Right lobe of liver (tissue), 4 donors: ENCODE measurements around the gene NKAIN4.

ENCODE experiments used
- POLR2A ChIP-seq: fragments of 450-650 bp; IDR thresholded peaks from one replicate; pipeline ENCODE4 v1.6.1; 2017; ENCODE audit warnings: antibody characterized with exemption, mild to moderate bottlenecking
- TF ChIP-seq, protein P1 (sequence below), 4 donors: fragments of 200-600 bp in 3 of 4; fragments of 450-650 bp in 1 of 4; IDR thresholded peaks; one replicate each; pipeline versions ENCODE4 v1.5.1 to v1.8.0; 2016 to 2022; ENCODE audit warnings: antibody characterized with exemption in 4 of 4, mild to moderate bottlenecking in 2 of 4
- donor health status: DM: no; HTN: no; CAD: no.
- donor health status: DM: no; HTN: no; CAD: no.
- donor health status: DM: no; HTN: yes; CAD: no.

DNA sequence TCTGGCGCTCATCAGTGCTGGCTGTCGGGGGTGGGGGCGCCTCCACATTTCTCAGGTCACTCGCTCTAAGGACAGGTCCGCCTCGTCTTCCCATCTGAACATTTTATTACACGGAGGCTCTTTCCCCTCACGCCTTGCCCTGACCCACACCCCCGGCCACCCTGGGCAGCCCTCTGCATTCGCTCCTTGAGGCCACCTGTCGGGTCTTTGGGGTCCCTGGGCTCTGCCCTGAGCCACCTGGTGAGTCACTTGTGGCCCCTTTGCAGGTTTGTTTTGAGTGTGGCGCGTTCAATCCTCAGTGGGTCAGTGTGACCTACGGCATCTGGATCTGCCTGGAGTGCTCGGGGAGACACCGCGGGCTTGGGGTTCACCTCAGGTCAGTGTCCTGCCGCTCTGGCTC, 21.6 kb upstream of the NKAIN4 start:
- TF ChIP-seq POLR2A: no peak
- TF ChIP-seq, protein P1, sequence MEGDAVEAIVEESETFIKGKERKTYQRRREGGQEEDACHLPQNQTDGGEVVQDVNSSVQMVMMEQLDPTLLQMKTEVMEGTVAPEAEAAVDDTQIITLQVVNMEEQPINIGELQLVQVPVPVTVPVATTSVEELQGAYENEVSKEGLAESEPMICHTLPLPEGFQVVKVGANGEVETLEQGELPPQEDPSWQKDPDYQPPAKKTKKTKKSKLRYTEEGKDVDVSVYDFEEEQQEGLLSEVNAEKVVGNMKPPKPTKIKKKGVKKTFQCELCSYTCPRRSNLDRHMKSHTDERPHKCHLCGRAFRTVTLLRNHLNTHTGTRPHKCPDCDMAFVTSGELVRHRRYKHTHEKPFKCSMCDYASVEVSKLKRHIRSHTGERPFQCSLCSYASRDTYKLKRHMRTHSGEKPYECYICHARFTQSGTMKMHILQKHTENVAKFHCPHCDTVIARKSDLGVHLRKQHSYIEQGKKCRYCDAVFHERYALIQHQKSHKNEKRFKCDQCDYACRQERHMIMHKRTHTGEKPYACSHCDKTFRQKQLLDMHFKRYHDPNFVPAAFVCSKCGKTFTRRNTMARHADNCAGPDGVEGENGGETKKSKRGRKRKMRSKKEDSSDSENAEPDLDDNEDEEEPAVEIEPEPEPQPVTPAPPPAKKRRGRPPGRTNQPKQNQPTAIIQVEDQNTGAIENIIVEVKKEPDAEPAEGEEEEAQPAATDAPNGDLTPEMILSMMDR (IDR thresholded peaks at IDR 0.05): no peak
